ENCODE measurements around the gene PCSK4.

Gene PCSK4

GRCh38 chr19:1465191-1466016 is 24.7 kb downstream of the PCSK4 start:
- Histone ChIP-seq H3K4me1 (ENCODE audit: insufficient read depth, low read length) (no peaks in the 10 kb centered on the region), H3K36me3 (ENCODE audit: insufficient read depth, low read length) (peaks cover 63% of the 10 kb centered on the region), H2AFZ (ENCODE audit: low read depth, low read length) (no peak overlapping the region), H3K9me3 (ENCODE audit: low read length) (no peaks in the 10 kb centered on the region), H3K27me3 (ENCODE audit: insufficient read depth, low read length) (no peaks in the 10 kb centered on the region), H3K4me3 (ENCODE audit: low read length) (no peak overlapping the region)

- Histone ChIP-seq H3K9me3 (ENCODE audit: low read length) (no peaks in the 10 kb centered on the region), H2AFZ (ENCODE audit: low read depth, low read length) (no peak overlapping the region), H3K4me1 (ENCODE audit: insufficient read depth, low read length) (no peaks in the 10 kb centered on the region), H3K4me3 (ENCODE audit: low read length) (no peak overlapping the region), H3K27me3 (ENCODE audit: insufficient read depth, low read length) (no peaks in the 10 kb centered on the region), H3K36me3 (ENCODE audit: insufficient read depth, low read length) (peaks cover 75% of the 10 kb centered on the region)
Measured at GRCh38 chr19:1461862-1462261, 28.3 kb downstream of the PCSK4 start.

GRCh38 chr19:1460033-1460995 is 29.8 kb downstream of the PCSK4 start:
- no peak overlapping the region for H3K4me3 ChIP-seq (ENCODE audit: low read length)
- no peak overlapping the region for H2AFZ ChIP-seq (ENCODE audit: low read depth, low read length)
- no peaks in the 10 kb centered on the region for H3K4me1 ChIP-seq (ENCODE audit: insufficient read depth, low read length)
- H3K27me3 ChIP-seq (ENCODE audit: insufficient read depth, low read length), result no peaks in the 10 kb centered on the region
- H3K9me3 ChIP-seq (ENCODE audit: low read length), result no peaks in the 10 kb centered on the region
- peaks cover 77% of the 10 kb centered on the region for H3K36me3 ChIP-seq (ENCODE audit: insufficient read depth, low read length)

GRCh38 chr19:1459479-1459878 is 30.7 kb downstream of the PCSK4 start:
- H3K36me3 ChIP-seq (ENCODE audit: insufficient read depth, low read length), result peaks cover 77% of the 10 kb centered on the region
- H3K4me3 ChIP-seq (ENCODE audit: low read length), result no peak overlapping the region
- H3K4me1 ChIP-seq (ENCODE audit: insufficient read depth, low read length), result no peaks in the 10 kb centered on the region
- no peak overlapping the region for H2AFZ ChIP-seq (ENCODE audit: low read depth, low read length)
- no peaks in the 10 kb centered on the region for H3K9me3 ChIP-seq (ENCODE audit: low read length)
- H3K27me3 ChIP-seq (ENCODE audit: insufficient read depth, low read length), result no peaks in the 10 kb centered on the region

- H3K4me1 ChIP-seq (ENCODE audit: insufficient read depth, low read length), result peaks cover 7% of the 10 kb centered on the region
- H3K36me3 ChIP-seq (ENCODE audit: insufficient read depth, low read length), result peaks cover 84% of the 10 kb centered on the region
- no peaks in the 10 kb centered on the region for H3K27me3 ChIP-seq (ENCODE audit: insufficient read depth, low read length)
- no peak overlapping the region for H3K4me3 ChIP-seq (ENCODE audit: low read length)
- H3K9me3 ChIP-seq (ENCODE audit: low read length), result no peaks in the 10 kb centered on the region
- H2AFZ ChIP-seq (ENCODE audit: low read depth, low read length), result no peak overlapping the region
Measured at GRCh38 chr19:1457892-1458291, 32.3 kb downstream of the PCSK4 start.

GRCh38 chr19:1457031-1457739 is 33.0 kb downstream of the PCSK4 start:
- H3K27me3 ChIP-seq (ENCODE audit: insufficient read depth, low read length), result no peaks in the 10 kb centered on the region
- no peak overlapping the region for H2AFZ ChIP-seq (ENCODE audit: low read depth, low read length)
- no peak overlapping the region for H3K4me3 ChIP-seq (ENCODE audit: low read length)
- H3K36me3 ChIP-seq (ENCODE audit: insufficient read depth, low read length), result peaks cover 86% of the 10 kb centered on the region
- H3K4me1 ChIP-seq (ENCODE audit: insufficient read depth, low read length), result peaks cover 14% of the 10 kb centered on the region
- H3K9me3 ChIP-seq (ENCODE audit: low read length), result no peaks in the 10 kb centered on the region

- Histone ChIP-seq H3K36me3 (ENCODE audit: insufficient read depth, low read length) (peaks cover 81% of the 10 kb centered on the region), H3K4me3 (ENCODE audit: low read length) (no peak overlapping the region), H3K4me1 (ENCODE audit: insufficient read depth, low read length) (peaks cover 19% of the 10 kb centered on the region), H2AFZ (ENCODE audit: low read depth, low read length) (no peak overlapping the region), H3K27me3 (ENCODE audit: insufficient read depth, low read length) (no peaks in the 10 kb centered on the region), H3K9me3 (ENCODE audit: low read length) (no peaks in the 10 kb centered on the region)
Measured at GRCh38 chr19:1456121-1456900, 33.8 kb downstream of the PCSK4 start.

- Histone ChIP-seq H3K4me1 (ENCODE audit: insufficient read depth, low read length) (peaks cover 27% of the 10 kb centered on the region), H3K36me3 (ENCODE audit: insufficient read depth, low read length) (peaks cover 73% of the 10 kb centered on the region), H3K9me3 (ENCODE audit: low read length) (no peaks in the 10 kb centered on the region), H3K27me3 (ENCODE audit: insufficient read depth, low read length) (no peaks in the 10 kb centered on the region), H3K4me3 (ENCODE audit: low read length) (no peak overlapping the region), H2AFZ (ENCODE audit: low read depth, low read length) (no peak overlapping the region)
Measured at GRCh38 chr19:1455336-1456120, 34.6 kb downstream of the PCSK4 start.

- H2AFZ ChIP-seq (ENCODE audit: low read depth, low read length), result no peak overlapping the region
- no peak overlapping the region for H3K4me3 ChIP-seq (ENCODE audit: low read length)
- no peaks in the 10 kb centered on the region for H3K9me3 ChIP-seq (ENCODE audit: low read length)
- H3K4me1 ChIP-seq (ENCODE audit: insufficient read depth, low read length), result peaks cover 30% of the 10 kb centered on the region
- peaks cover 67% of the 10 kb centered on the region for H3K36me3 ChIP-seq (ENCODE audit: insufficient read depth, low read length)
- H3K27me3 ChIP-seq (ENCODE audit: insufficient read depth, low read length), result no peaks in the 10 kb centered on the region
Measured at GRCh38 chr19:1455002-1455335, 35.2 kb downstream of the PCSK4 start.

- peaks cover 56% of the 10 kb centered on the region for H3K36me3 ChIP-seq (ENCODE audit: insufficient read depth, low read length)
- no peaks in the 10 kb centered on the region for H3K27me3 ChIP-seq (ENCODE audit: insufficient read depth, low read length)
- peaks cover 40% of the 10 kb centered on the region for H3K4me1 ChIP-seq (ENCODE audit: insufficient read depth, low read length)
- H2AFZ ChIP-seq (ENCODE audit: low read depth, low read length), result no peak overlapping the region
- no peaks in the 10 kb centered on the region for H3K9me3 ChIP-seq (ENCODE audit: low read length)
- no peak overlapping the region for H3K4me3 ChIP-seq (ENCODE audit: low read length)
Measured at GRCh38 chr19:1453525-1454364, 36.4 kb downstream of the PCSK4 start.

- Histone ChIP-seq H3K9me3 (ENCODE audit: low read length) (no peaks in the 10 kb centered on the region), H3K36me3 (ENCODE audit: insufficient read depth, low read length) (peaks cover 49% of the 10 kb centered on the region), H3K4me1 (ENCODE audit: insufficient read depth, low read length) (peaks cover 41% of the 10 kb centered on the region), H3K27me3 (ENCODE audit: insufficient read depth, low read length) (no peaks in the 10 kb centered on the region), H3K4me3 (ENCODE audit: low read length) (peak overlapping the region; percentile 59), H2AFZ (ENCODE audit: low read depth, low read length) (no peak overlapping the region)
Measured at GRCh38 chr19:1452802-1453524, 37.2 kb downstream of the PCSK4 start.
